NCI-H1092 treated with DMSO at 0.1 percent for 48 hours (cell line): Measurements from ENCODE around the gene ZDHHC6.
"Not testable (repeated sequence)": the region's sequence is repeated elsewhere in the genome, so short reads cannot be mapped to it uniquely, and the experiment has no call there.

Experiments
- DNase-seq: peaks from one replicate; lab custom pipeline; 2025; lab: John Stamatoyannopoulos, UW

Gene ZDHHC6

GRCh38 chr10:112389271-112389822, 57.4 kb downstream of the ZDHHC6 start:
- DNase-seq, result no peak

- DNase-seq, result no peak
Measured at GRCh38 chr10:112388548-112388947, 58.2 kb downstream of the ZDHHC6 start.

- DNase-seq, result not testable (repeated sequence)
Measured at GRCh38 chr10:112388056-112388455, 58.7 kb downstream of the ZDHHC6 start.

- DNase-seq, result no peak
Measured at GRCh38 chr10:112385201-112385600, 61.5 kb downstream of the ZDHHC6 start.

GRCh38 chr10:112384141-112384540, 62.6 kb downstream of the ZDHHC6 start:
- DNase-seq, result no peak

GRCh38 chr10:112383325-112383724, 63.4 kb downstream of the ZDHHC6 start:
- DNase-seq, result no peak

GRCh38 chr10:112382515-112383235, 64.0 kb downstream of the ZDHHC6 start:
- DNase-seq, result no peak
